ENCODE data around the gene ARHGEF28.
A peak's percentile ranks its signal among the peaks of the same experiment; 100 is the strongest.

The ARHGEF28 gene

DNA sequence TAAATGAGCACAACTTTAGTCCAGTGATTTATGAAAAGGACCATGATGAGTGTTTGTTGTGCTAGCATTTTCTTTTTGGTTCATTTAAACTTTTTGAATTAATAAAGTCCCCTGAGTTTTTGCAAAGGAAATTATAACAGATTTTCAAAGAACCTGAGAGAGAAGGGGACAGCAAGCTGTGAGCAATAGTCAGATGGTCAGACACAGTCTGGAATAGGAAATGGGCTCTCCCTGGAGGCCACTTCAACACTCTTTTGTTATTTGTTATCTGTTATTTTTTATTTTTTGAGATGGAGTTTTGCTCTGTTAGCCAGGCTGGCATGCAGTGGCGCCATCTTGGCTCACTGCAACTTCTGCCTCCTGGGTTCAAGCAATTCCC lies 171.1 kb downstream of the ARHGEF28 start:
- TF ChIP-seq, protein P1, sequence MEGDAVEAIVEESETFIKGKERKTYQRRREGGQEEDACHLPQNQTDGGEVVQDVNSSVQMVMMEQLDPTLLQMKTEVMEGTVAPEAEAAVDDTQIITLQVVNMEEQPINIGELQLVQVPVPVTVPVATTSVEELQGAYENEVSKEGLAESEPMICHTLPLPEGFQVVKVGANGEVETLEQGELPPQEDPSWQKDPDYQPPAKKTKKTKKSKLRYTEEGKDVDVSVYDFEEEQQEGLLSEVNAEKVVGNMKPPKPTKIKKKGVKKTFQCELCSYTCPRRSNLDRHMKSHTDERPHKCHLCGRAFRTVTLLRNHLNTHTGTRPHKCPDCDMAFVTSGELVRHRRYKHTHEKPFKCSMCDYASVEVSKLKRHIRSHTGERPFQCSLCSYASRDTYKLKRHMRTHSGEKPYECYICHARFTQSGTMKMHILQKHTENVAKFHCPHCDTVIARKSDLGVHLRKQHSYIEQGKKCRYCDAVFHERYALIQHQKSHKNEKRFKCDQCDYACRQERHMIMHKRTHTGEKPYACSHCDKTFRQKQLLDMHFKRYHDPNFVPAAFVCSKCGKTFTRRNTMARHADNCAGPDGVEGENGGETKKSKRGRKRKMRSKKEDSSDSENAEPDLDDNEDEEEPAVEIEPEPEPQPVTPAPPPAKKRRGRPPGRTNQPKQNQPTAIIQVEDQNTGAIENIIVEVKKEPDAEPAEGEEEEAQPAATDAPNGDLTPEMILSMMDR (conservative IDR thresholded peaks at IDR 0.05; ENCODE audit: low read depth, low read length), result no peak
- H3K4me3 ChIP-seq (ENCODE audit: low read depth, low read length), result no peak overlapping the region
- DNase-seq (ENCODE audit: low read depth), result peak; percentile 70

DNA sequence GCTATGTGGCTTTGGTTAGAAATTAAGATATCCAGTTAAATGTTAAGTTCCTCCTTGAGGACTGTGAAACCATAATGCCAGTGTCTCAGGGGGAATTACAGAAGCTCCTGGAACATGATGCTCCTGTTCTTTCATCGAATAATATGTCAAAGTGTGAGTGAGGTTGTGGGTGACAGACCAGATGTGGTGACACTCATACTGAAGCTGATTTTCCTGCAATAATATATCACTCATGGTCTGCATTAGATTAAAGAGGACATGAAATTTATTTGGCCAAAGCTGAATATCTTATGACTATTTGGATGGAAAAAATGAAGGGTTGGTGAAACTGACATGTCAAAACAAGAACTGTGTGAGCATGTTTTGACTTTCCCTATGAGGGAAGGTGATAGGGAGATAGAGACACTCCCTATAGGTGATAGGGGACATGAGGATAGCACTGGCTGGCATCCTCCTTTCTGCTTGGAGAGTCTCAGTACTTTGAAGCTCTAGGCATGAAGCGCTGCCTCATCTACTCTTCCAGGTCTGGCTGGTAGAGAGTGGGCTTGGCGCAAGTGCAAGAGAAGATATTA lies 173.5 kb downstream of the ARHGEF28 start:
- TF ChIP-seq, protein P1 (conservative IDR thresholded peaks at IDR 0.05; ENCODE audit: low read depth, low read length), result no peak
- no peak overlapping the region for H3K4me3 ChIP-seq (ENCODE audit: low read depth, low read length)
- no peak for DNase-seq (ENCODE audit: low read depth)

DNA sequence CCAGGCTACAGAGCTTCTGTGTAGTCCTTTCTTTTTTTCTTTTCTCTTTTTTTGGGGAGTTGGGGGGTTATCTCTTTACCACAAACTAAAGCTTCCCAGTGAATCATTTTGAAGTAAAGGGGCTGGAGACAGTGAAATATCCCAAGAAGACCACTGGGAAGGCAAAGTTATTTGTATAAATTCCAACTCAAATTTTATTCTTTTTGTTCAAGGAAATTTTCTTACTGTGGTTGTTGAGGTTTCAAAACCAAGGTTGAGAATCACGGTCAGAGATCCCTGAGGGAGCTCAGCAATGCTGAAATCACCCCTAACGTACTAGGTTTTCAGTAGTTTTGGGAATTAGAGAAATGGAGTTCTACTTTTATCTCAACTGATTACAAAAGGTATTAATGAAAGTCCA lies 175.7 kb downstream of the ARHGEF28 start:
- TF ChIP-seq, protein P1 (conservative IDR thresholded peaks at IDR 0.05; ENCODE audit: low read depth, low read length), result no peak
- no peak overlapping the region for H3K4me3 ChIP-seq (ENCODE audit: low read depth, low read length)
- no peak for DNase-seq (ENCODE audit: low read depth)

DNA sequence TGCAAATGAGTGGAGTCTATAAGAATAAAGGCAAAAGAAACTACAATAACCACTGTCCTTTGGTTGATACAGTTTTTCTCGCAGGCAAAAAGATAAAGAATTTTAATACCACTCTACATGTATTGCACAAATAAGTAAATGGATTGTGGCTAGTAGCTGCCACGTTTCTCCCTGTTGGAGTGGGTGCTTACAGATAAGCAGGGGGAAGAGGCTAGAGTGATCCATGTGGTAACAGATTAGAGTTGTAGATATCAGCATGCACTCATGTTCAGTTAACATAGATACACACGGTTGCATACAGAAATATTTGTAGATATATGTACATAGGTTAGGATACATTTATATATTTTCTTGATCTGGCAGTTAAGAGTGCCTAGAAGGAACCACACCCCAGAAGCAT lies 179.5 kb downstream of the ARHGEF28 start:
- no peak overlapping the region for H3K4me3 ChIP-seq (ENCODE audit: low read depth, low read length)
- no peak for DNase-seq (ENCODE audit: low read depth)
- TF ChIP-seq, protein P1 (conservative IDR thresholded peaks at IDR 0.05; ENCODE audit: low read depth, low read length), result no peak

DNA sequence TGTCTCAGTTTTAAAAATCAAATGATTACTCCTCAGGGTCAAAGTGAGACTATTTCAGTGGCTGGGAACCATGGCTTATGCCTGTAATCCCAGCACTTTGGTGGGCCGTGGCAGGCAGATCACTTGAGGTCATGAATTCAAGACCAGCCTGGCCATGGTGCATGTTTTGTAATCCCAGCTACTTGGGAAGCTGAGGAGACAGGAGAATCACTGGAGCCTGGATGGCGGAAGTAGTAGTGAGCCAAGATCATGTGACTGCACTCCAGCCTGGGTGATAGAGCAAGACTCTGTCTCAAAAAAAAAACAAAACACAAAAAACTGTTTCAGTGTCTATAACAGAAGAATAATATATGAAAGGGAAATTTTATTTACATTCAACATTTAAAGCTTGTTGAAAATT lies 182.9 kb downstream of the ARHGEF28 start:
- TF ChIP-seq, protein P1 (conservative IDR thresholded peaks at IDR 0.05; ENCODE audit: low read depth, low read length), result no peak
- H3K4me3 ChIP-seq (ENCODE audit: low read depth, low read length), result no peak overlapping the region
- DNase-seq (ENCODE audit: low read depth), result no peak

DNA sequence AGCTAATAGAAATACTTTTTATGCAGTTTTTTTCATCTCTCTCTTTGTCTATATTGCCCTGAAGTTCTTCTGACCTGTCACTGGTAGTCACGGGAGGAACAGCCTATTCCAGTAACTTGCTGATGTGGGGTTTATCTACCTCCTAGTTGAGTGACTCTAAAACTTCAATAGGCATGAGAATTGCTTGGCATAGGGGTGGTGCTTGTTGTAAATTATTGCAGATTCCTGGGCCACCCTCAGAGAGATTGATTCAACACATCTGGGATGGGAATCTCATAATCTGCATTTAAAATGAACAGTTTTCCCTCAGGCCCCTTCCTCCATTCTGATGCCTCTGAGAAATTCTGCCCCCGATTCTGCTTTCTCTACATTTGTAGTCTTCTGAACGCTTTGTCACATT lies 184.4 kb downstream of the ARHGEF28 start:
- H3K4me3 ChIP-seq (ENCODE audit: low read depth, low read length), result no peak overlapping the region
- no peak for DNase-seq (ENCODE audit: low read depth)
- TF ChIP-seq, protein P1 (conservative IDR thresholded peaks at IDR 0.05; ENCODE audit: low read depth, low read length), result no peak

DNA sequence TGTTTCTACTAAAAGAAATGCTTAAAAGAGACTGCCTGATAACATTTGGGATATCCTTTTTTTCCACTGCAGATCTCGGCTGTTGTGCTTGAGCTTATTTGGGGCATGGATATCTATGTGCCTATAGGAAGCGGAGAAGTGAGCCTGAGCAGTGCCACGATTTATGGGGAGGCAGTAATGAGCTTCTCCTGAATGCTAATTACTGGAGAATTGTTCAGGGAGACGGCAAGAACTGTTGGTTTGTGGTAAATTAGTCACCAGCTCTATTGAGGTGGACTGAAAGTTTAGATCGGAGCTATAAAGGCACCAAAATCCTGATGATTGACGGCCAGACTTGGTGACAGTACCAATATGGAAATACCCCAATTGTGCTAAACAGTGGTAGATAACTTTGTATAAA lies 186.5 kb downstream of the ARHGEF28 start:
- no peak for DNase-seq (ENCODE audit: low read depth)
- TF ChIP-seq, protein P1 (conservative IDR thresholded peaks at IDR 0.05; ENCODE audit: low read depth, low read length), result no peak
- no peak overlapping the region for H3K4me3 ChIP-seq (ENCODE audit: low read depth, low read length)
